ENCODE data around the gene HBE1. TPM values are rescaled to one million over a fixed set of nuclear protein-coding genes. Genes with fewer than 3 reads are reported as not detected.

Gene HBE1
- total and polyA plus RNA-seq, 4 experiments from 2014 or later = not detected

- no peak overlapping the region for H3K27ac Mint-ChIP-seq
- H3K9me3 Mint-ChIP-seq = peaks cover 0 to 2% (median 0%) of the 10 kb centered on the region in 8 donors
- no peaks in the 10 kb centered on the region for H3K36me3 Mint-ChIP-seq
- Histone ChIP-seq H3K27me3 (ENCODE audit: insufficient read depth, low read length) (no peaks in the 10 kb centered on the region), H3K4me1 (ENCODE audit: insufficient read depth, low read length) (no peaks in the 10 kb centered on the region), H3K9me3 (ENCODE audit: control insufficient read depth in 1 of 2, low read length in 2 of 2) (no peaks in the 10 kb centered on the region), H3K27ac (ENCODE audit: low read depth, low read length) (no peak overlapping the region), H3K36me3 (ENCODE audit: insufficient read depth, low read length) (no peaks in the 10 kb centered on the region), H3K4me3 (ENCODE audit: low read length in 2 of 2) (no peak overlapping the region)
- H3K4me3 Mint-ChIP-seq = no peak overlapping the region
- H3K27me3 Mint-ChIP-seq = peaks cover 0 to 2% of the 10 kb centered on the region in 2 donors
- POLR2A ChIA-PET (ENCODE audit: partially characterized antibody) = no interaction called here
- no peak for DNase-seq
- intact Hi-C loops (cut with micrococcal nuclease) = no loop called here
- CTCF ChIA-PET (ENCODE audit: partially characterized antibody) = no interaction called here
- H3K4me1 Mint-ChIP-seq = no peaks in the 10 kb centered on the region
Measured at GRCh38 chr11:5245155-5245554, 24.6 kb downstream of the HBE1 start.

DNA sequence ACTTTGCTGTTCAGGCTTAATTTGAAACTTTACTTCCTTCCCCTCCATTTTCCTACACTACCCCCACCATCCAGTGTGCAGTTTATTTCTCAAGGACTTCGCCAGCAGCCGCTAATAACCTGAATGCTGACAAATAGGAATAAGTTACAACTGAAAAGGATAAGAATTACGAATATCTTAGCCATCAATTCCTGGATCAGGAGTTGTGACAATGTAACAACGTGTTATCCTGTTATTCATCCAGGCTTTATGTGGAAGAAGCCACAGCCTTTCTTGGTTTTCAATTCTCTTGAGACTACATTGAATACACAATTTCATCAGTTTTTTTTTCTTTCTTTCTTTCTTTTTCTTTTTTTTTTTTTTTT is 25.9 kb downstream of the HBE1 start:
- no peak for DNase-seq
- no peaks in the 10 kb centered on the region for H3K9me3 ChIP-seq (ENCODE audit: control insufficient read depth in 1 of 2, low read length in 2 of 2)
- intact Hi-C loops (cut with micrococcal nuclease) = no loop called here
- H3K27me3 ChIP-seq (ENCODE audit: insufficient read depth, low read length) = no peaks in the 10 kb centered on the region
- Mint-ChIP-seq H3K36me3 (no peaks in the 10 kb centered on the region), H3K9me3 (peaks cover 0 to 2% (median 0%) of the 10 kb centered on the region in 8 donors), H3K27ac (no peak overlapping the region), H3K4me3 (no peak overlapping the region), H3K27me3 (peaks cover 0 to 2% of the 10 kb centered on the region in 2 donors), H3K4me1 (no peaks in the 10 kb centered on the region)
- ChIA-PET CTCF (ENCODE audit: partially characterized antibody) (no interaction called here), POLR2A (ENCODE audit: partially characterized antibody) (no interaction called here)
- H3K4me3 ChIP-seq (ENCODE audit: low read length in 2 of 2) = no peak overlapping the region
- no peaks in the 10 kb centered on the region for H3K36me3 ChIP-seq (ENCODE audit: insufficient read depth, low read length)
- H3K27ac ChIP-seq (ENCODE audit: low read depth, low read length) = no peak overlapping the region
- no peaks in the 10 kb centered on the region for H3K4me1 ChIP-seq (ENCODE audit: insufficient read depth, low read length)

DNA sequence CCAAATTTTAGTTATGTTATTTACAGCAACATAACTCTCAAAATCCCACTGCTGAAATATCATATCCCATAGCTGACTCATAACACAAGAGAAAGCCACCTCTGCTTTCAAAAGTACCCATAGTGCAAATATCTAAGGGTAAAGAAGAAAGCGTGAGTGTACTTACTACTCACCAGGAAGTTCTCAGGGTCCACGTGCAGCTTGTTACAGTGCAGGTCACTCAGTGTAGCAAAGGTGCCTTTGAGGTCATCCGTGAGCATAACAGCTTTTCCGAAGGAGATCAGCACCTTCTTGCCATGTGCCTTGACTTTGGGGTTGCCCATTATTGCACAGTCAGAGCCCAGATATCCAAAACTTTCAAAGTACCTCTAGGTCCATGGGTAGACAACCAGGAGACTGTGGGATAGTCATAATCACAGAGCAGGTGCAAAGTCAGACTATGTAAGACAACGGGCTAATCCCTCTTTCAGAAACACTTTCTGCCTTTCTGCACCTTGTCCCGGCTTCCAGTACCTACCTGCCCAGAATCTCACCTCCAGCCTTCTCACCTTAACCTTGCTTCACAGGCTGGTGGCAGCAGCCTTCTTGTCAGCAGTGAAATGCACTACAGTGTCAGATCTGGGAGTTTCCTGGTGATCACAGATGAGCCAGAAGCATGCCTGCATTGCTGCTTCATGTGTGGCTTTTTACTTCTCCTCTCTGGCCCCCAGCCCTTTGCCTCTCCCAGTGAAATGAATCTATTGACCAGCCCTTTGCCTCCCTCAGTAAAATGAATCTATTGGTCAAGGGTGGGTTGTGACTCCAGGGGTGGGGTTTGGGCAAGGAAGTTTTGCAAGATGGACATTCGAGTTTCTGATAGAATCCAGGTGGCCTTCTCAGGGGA is 26.6 kb downstream of the HBE1 start:
- H3K4me3 Mint-ChIP-seq = no peak overlapping the region
- no peak overlapping the region for H3K27ac Mint-ChIP-seq
- H3K27me3 ChIP-seq (ENCODE audit: insufficient read depth, low read length) = no peaks in the 10 kb centered on the region
- no peaks in the 10 kb centered on the region for H3K9me3 Mint-ChIP-seq
- CTCF ChIA-PET (ENCODE audit: partially characterized antibody) = no interaction called here
- no peaks in the 10 kb centered on the region for H3K36me3 ChIP-seq (ENCODE audit: insufficient read depth, low read length)
- no peaks in the 10 kb centered on the region for H3K4me1 ChIP-seq (ENCODE audit: insufficient read depth, low read length)
- H3K4me3 ChIP-seq (ENCODE audit: low read length in 2 of 2) = no peak overlapping the region
- DNase-seq = no peak
- no peak overlapping the region for H3K27ac ChIP-seq (ENCODE audit: low read depth, low read length)
- intact Hi-C loops (cut with micrococcal nuclease) = no loop called here
- no peaks in the 10 kb centered on the region for H3K36me3 Mint-ChIP-seq
- no peaks in the 10 kb centered on the region for H3K4me1 Mint-ChIP-seq
- no peaks in the 10 kb centered on the region for H3K9me3 ChIP-seq (ENCODE audit: control insufficient read depth in 1 of 2, low read length in 2 of 2)
- POLR2A ChIA-PET (ENCODE audit: partially characterized antibody) = no interaction called here
- peaks cover 0 to 2% of the 10 kb centered on the region in 2 donors for H3K27me3 Mint-ChIP-seq

- Mint-ChIP-seq H3K9me3 (no peaks in the 10 kb centered on the region), H3K36me3 (no peaks in the 10 kb centered on the region), H3K4me3 (no peak overlapping the region), H3K27ac (no peak overlapping the region), H3K4me1 (no peaks in the 10 kb centered on the region), H3K27me3 (peaks cover 0 to 2% of the 10 kb centered on the region in 2 donors)
- Histone ChIP-seq H3K9me3 (ENCODE audit: control insufficient read depth in 1 of 2, low read length in 2 of 2) (no peaks in the 10 kb centered on the region), H3K27ac (ENCODE audit: low read depth, low read length) (no peak overlapping the region), H3K4me1 (ENCODE audit: insufficient read depth, low read length) (no peaks in the 10 kb centered on the region), H3K4me3 (ENCODE audit: low read length in 2 of 2) (no peak overlapping the region), H3K27me3 (ENCODE audit: insufficient read depth, low read length) (no peaks in the 10 kb centered on the region), H3K36me3 (ENCODE audit: insufficient read depth, low read length) (no peaks in the 10 kb centered on the region)
- no peak for DNase-seq
- POLR2A ChIA-PET (ENCODE audit: partially characterized antibody) = no interaction called here
- CTCF ChIA-PET (ENCODE audit: partially characterized antibody) = no interaction called here
- intact Hi-C loops (cut with micrococcal nuclease) = no loop called here
Measured at GRCh38 chr11:5242208-5242607, 27.5 kb downstream of the HBE1 start.

- no peaks in the 10 kb centered on the region for H3K36me3 Mint-ChIP-seq
- Histone ChIP-seq H3K9me3 (ENCODE audit: control insufficient read depth in 1 of 2, low read length in 2 of 2) (no peaks in the 10 kb centered on the region), H3K36me3 (ENCODE audit: insufficient read depth, low read length) (no peaks in the 10 kb centered on the region), H3K27ac (ENCODE audit: low read depth, low read length) (no peak overlapping the region), H3K4me1 (ENCODE audit: insufficient read depth, low read length) (no peaks in the 10 kb centered on the region), H3K27me3 (ENCODE audit: insufficient read depth, low read length) (no peaks in the 10 kb centered on the region), H3K4me3 (ENCODE audit: low read length in 2 of 2) (no peak overlapping the region)
- H3K27ac Mint-ChIP-seq = no peak overlapping the region
- no peaks in the 10 kb centered on the region for H3K9me3 Mint-ChIP-seq
- ChIA-PET POLR2A (ENCODE audit: partially characterized antibody) (no interaction called here), CTCF (ENCODE audit: partially characterized antibody) (no interaction called here)
- intact Hi-C loops (cut with micrococcal nuclease) = no loop called here
- no peaks in the 10 kb centered on the region for H3K4me1 Mint-ChIP-seq
- H3K4me3 Mint-ChIP-seq = no peak overlapping the region
- H3K27me3 Mint-ChIP-seq = peaks cover under 1 to 2% of the 10 kb centered on the region in 2 donors
- no peak for DNase-seq
Measured at GRCh38 chr11:5241458-5241857, 28.3 kb downstream of the HBE1 start.

DNA sequence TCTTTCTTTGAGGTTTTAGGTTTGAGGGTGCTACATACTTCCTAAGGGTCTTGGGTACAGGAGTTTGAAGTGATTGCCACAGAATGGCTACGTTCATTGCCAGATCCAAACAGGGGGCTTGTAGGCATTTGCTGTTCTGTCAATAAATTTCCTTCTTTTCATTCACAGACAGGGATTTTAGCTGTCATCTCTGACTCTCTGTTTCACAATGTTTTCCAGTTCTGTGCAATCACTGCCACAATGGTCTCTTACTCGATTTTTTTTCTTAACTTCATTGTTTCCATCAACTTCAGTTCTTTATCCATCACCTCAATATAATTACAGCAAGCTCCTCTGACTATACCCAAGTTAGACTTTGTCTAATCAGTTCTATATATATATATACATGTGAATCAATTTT is 29.3 kb downstream of the HBE1 start:
- Mint-ChIP-seq H3K36me3 (no peaks in the 10 kb centered on the region), H3K27me3 (peaks cover 2 to 3% of the 10 kb centered on the region in 2 donors), H3K4me1 (no peaks in the 10 kb centered on the region), H3K9me3 (no peaks in the 10 kb centered on the region), H3K27ac (no peak overlapping the region), H3K4me3 (no peak overlapping the region)
- Histone ChIP-seq H3K27me3 (ENCODE audit: insufficient read depth, low read length) (no peaks in the 10 kb centered on the region), H3K9me3 (ENCODE audit: control insufficient read depth in 1 of 2, low read length in 2 of 2) (no peaks in the 10 kb centered on the region), H3K36me3 (ENCODE audit: insufficient read depth, low read length) (no peaks in the 10 kb centered on the region), H3K4me1 (ENCODE audit: insufficient read depth, low read length) (no peaks in the 10 kb centered on the region), H3K4me3 (ENCODE audit: low read length in 2 of 2) (no peak overlapping the region), H3K27ac (ENCODE audit: low read depth, low read length) (no peak overlapping the region)
- POLR2A ChIA-PET (ENCODE audit: partially characterized antibody) = no interaction called here
- CTCF ChIA-PET (ENCODE audit: partially characterized antibody) = no interaction called here
- intact Hi-C loops (cut with micrococcal nuclease) = no loop called here
- no peak for DNase-seq

DNA sequence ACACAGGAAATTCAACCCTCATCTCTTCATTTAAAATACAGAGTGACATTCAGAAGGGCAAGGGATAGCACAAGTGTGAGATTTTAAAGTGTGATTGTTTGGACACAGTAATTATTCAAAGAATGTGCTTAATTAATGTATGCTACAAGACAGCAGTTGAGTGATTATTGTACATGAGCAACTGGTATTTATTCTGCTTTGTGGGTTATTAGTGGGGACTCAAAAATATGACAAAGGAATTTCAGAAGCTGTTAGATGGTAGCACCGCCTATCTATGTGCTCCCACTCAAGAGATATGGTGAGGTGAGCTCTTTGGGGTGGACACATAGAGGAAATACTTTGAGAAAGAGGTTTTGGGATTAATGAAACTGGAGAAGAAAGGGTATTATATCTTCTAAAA is 29.7 kb downstream of the HBE1 start:
- no peaks in the 10 kb centered on the region for H3K4me1 Mint-ChIP-seq
- ChIA-PET CTCF (ENCODE audit: partially characterized antibody) (no interaction called here), POLR2A (ENCODE audit: partially characterized antibody) (no interaction called here)
- peaks cover 2 to 3% of the 10 kb centered on the region in 2 donors for H3K27me3 Mint-ChIP-seq
- no peaks in the 10 kb centered on the region for H3K4me1 ChIP-seq (ENCODE audit: insufficient read depth, low read length)
- no peak overlapping the region for H3K27ac Mint-ChIP-seq
- H3K4me3 Mint-ChIP-seq = no peak overlapping the region
- no peaks in the 10 kb centered on the region for H3K27me3 ChIP-seq (ENCODE audit: insufficient read depth, low read length)
- no peak for DNase-seq
- no peaks in the 10 kb centered on the region for H3K9me3 Mint-ChIP-seq
- intact Hi-C loops (cut with micrococcal nuclease) = no loop called here
- no peak overlapping the region for H3K4me3 ChIP-seq (ENCODE audit: low read length in 2 of 2)
- H3K9me3 ChIP-seq (ENCODE audit: control insufficient read depth in 1 of 2, low read length in 2 of 2) = no peaks in the 10 kb centered on the region
- no peaks in the 10 kb centered on the region for H3K36me3 ChIP-seq (ENCODE audit: insufficient read depth, low read length)
- no peak overlapping the region for H3K27ac ChIP-seq (ENCODE audit: low read depth, low read length)
- no peaks in the 10 kb centered on the region for H3K36me3 Mint-ChIP-seq

All from CD4-positive, alpha-beta memory T cell (primary cell).